AG09309 (cell line): ENCODE measurements around the gene GMFB.
"Not testable (repeated sequence)": the region's sequence is repeated elsewhere in the genome, so short reads cannot be mapped to it uniquely, and the experiment has no call there.

Source experiments
- DNase-seq: peaks from one replicate; pipeline ENCODE4 v3.0.0-alpha.2; 2010; ENCODE audit warnings: low read depth
- H3K4me3 ChIP-seq: 2 replicates; pipeline ENCODE4 v1.5.1; 2011; ENCODE audit warnings: mild to moderate bottlenecking, low read depth, low read length, moderate library complexity; ENCODE audit not compliant: control insufficient read depth
- TF ChIP-seq, protein P1 (sequence below): IDR thresholded peaks from 2 replicates; pipeline ENCODE4 v1.5.1; 2011; ENCODE audit warnings: mild to moderate bottlenecking, low read depth, low read length, inconsistent platforms; ENCODE audit not compliant: insufficient read depth, control insufficient read depth; ENCODE audit errors: missing control alignments

GMFB gene

DNA sequence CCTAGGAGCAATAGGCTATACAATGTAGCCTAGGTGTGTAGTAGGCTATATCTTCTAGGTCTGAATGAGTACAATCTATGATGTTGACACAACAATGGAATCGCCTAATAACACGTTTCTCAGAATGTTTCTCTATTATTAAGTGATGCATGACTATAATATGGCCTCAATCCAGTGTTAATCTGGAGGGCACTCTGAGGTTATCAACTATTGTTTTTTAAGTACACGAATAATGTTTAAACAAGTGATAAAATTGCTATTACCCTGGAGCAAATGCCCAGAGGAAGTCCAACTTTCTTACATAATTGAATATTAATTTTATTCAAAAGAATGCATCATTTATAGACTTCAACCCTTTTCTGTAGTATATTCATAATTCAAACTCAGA, 31.2 kb downstream of the GMFB start:
- no peak for DNase-seq
- TF ChIP-seq, protein P1, sequence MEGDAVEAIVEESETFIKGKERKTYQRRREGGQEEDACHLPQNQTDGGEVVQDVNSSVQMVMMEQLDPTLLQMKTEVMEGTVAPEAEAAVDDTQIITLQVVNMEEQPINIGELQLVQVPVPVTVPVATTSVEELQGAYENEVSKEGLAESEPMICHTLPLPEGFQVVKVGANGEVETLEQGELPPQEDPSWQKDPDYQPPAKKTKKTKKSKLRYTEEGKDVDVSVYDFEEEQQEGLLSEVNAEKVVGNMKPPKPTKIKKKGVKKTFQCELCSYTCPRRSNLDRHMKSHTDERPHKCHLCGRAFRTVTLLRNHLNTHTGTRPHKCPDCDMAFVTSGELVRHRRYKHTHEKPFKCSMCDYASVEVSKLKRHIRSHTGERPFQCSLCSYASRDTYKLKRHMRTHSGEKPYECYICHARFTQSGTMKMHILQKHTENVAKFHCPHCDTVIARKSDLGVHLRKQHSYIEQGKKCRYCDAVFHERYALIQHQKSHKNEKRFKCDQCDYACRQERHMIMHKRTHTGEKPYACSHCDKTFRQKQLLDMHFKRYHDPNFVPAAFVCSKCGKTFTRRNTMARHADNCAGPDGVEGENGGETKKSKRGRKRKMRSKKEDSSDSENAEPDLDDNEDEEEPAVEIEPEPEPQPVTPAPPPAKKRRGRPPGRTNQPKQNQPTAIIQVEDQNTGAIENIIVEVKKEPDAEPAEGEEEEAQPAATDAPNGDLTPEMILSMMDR, result no peak
- H3K4me3 ChIP-seq, result no peak overlapping the region

DNA sequence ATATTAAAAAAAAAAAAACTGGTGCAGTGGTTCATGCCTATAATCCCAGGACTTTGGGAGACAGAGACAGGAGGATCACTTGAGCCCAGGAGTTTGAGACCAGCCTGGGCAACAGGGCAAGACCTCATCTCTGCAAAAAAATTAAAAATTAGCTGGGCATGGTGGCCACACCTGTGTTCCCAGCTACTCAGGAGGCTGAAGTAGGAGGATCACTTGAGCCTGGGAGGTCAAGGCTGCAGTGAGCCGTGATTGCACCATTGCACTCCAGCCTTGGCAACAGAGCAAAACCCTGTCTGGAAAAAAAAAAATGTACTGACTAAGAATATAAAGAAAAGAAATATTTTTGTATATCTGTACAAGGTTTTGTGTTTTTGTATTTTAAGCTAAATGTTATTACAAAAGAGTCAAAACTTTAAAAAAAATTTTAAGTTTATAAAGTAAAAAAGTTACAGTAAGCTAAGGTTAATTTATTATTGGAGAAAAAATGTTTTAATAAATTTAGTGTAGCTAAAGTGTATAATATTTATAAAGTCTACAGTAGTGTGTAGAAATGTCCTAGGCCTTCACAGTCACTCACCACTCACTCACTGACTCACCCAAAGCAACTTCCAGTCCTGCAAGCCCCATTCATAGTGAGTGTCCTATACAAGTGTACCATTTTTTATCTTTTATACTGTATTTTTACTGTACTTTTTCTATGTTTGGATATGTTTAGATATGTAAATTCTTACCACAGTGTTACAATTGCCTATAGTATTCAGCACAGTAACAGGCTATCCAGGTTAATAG, 31.8 kb downstream of the GMFB start:
- H3K4me3 ChIP-seq, DNase-seq: not testable (repeated sequence)

DNA sequence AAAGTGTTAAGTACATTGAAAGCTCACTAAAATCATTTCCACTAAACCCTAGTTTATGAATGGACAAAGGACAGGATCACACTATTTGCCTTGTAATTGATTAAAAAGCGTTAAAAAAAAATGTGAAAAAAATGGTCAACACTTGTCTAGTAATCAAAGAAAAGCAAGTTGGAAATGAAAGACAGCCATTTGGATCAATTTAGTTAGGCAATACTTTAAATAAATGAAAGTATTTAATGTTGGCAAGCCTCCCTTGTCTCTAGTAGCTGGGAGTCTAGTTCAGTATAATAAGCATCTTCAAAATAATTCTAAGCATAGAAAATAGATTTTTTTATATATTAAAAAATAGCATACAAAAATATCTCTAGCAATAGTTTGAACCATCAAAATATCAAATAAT, 33.4 kb downstream of the GMFB start:
- DNase-seq, result no peak
- no peak overlapping the region for H3K4me3 ChIP-seq
- TF ChIP-seq, protein P1, result no peak

DNA sequence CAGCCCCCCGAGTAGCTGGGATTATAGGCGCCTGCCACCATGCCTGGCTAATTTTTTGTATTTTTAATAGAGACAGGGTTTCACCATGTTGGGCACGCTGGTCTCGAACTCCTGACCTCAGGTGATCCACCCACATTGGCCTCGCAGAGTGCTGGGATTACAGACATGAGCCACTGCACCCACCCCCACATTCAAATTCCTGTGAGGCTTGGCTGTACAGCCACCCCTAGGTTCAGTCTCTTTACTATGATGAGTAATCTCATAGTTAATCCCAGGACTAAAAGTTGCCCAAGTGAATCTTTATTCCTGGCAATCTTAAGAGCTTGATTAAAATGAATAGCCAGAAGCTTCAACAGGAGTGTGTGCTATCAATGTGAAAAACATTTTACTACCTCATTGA, 34.8 kb downstream of the GMFB start:
- not testable (repeated sequence) for H3K4me3 ChIP-seq, DNase-seq

DNA sequence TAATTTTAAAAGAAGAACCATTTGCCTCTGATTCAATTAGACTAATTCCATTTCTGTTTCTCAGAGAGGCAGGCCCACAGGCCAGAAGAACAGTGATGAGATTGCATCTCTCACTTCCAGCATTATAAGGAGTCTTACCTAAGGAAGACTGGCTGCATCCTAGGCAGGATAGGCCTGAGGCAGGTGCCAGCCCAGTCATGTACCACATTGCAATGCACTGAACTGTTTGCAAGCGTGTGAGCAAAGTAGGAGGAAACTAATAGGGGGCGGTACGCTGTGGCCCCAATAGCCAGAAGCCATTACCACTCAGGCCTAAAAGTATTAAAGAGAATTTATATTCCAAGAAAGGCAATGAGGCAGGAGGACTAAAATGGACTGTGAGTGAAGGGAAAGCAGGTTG, 35.5 kb downstream of the GMFB start:
- no peak overlapping the region for H3K4me3 ChIP-seq
- no peak for DNase-seq
- TF ChIP-seq, protein P1, result no peak

DNA sequence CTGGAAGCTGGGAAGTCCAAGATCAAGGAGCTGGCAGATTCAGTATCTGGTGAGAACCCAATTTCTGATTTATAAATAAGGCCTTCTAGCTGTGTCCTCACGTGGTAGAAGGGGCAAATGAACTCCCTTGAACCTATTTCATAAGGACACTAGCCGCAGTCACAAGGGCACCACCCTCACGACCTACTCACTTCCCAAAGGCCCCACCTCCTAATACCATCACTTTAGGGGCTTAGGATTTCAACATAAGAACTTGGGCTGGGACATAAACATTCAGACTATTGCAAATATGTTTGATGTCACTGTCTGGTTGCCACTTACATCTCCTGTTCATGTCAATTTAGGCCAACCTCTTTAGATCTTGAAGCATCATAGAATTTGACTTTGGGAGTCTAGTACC, 36.8 kb downstream of the GMFB start:
- no peak for DNase-seq
- no peak overlapping the region for H3K4me3 ChIP-seq
- TF ChIP-seq, protein P1, result no peak

DNA sequence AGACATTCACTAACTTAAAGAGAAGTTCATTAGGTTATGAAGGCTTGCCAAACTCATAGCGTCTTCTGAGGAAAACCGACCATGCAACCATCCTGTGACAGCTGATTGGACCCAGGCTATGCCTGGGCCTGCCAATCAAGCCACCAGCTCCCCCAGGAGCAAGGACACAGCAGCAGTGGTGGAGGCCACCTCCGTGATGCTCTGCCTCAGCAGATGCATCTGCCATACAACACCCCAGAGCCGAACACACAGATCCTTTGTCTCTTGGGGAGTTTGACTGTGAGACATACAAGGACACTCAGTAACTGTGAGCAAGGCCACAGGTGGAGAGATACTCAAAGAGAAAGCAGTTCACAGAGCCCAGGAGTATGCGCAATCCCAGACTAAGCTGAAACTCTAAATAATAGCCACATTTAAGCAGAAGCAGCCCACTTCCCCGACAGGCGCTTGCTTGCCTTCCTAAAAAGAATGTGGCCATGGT, 37.6 kb downstream of the GMFB start:
- no peak for DNase-seq
- TF ChIP-seq, protein P1, result no peak
- H3K4me3 ChIP-seq, result no peak overlapping the region

DNA sequence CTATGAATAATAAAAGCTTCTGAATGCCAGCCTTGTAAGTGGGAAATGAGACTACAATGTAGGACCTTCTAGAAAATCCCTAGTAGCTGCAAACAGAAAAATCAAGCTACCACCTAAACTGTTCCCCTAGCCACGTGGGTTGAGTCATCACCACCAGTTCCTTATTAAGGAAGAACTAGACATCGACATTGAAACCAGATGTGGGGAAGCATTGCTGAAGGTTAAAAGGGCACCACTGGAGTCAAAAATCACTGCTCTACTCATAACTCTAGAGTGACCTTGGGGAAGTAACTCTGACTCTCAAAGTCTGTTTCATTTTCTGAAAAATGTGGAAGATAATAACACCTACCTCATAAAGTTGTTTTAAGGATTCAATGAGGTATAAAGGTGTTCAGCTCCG, 38.2 kb downstream of the GMFB start:
- no peak overlapping the region for H3K4me3 ChIP-seq
- no peak for DNase-seq
- TF ChIP-seq, protein P1, result no peak
